HL-60/S4 (cell line): Measurements from ENCODE around the gene TPD52L1.
"Not testable (repeated sequence)": the region's sequence is repeated elsewhere in the genome, so short reads cannot be mapped to it uniquely, and the experiment has no call there.

Source experiments
- in situ Hi-C: fragments of 300-500 bp; cut with MboI; formaldehyde crosslinking; loops from 2 replicates; pipeline ENCODE4 v1.14.3; 2022; ENCODE audit warnings: low sequenced_read_pairs

The TPD52L1 gene

GRCh38 chr6:125153391-125154117 lies at the start of gene TPD52L1:
TSS of gene TPD52L1 (plus strand) at chr6:125153773. CDS start at chr6:125153952, 179 bp downstream.
- in situ Hi-C loops = no loop called here

GRCh38 chr6:125104425-125104824 lies 49.1 kb upstream of the TPD52L1 start:
- in situ Hi-C loops = no loop called here

GRCh38 chr6:125107048-125107447 lies 46.5 kb upstream of the TPD52L1 start:
- in situ Hi-C loops = no loop called here

GRCh38 chr6:125107896-125108295 lies 45.7 kb upstream of the TPD52L1 start:
- in situ Hi-C loops = no loop called here

- in situ Hi-C loops = no loop called here
Observed at GRCh38 chr6:125110056-125110455, 43.5 kb upstream of the TPD52L1 start.

- in situ Hi-C loops = no loop called here
Observed at GRCh38 chr6:125111219-125111983, 42.2 kb upstream of the TPD52L1 start.

GRCh38 chr6:125112934-125113333 lies 40.6 kb upstream of the TPD52L1 start:
- in situ Hi-C loops = no loop called here

GRCh38 chr6:125114248-125114858 lies 39.2 kb upstream of the TPD52L1 start:
- in situ Hi-C loops = no loop called here

GRCh38 chr6:125116170-125116569 lies 37.4 kb upstream of the TPD52L1 start:
- in situ Hi-C loops = no loop called here

- in situ Hi-C loops = no loop called here
Observed at GRCh38 chr6:125116710-125117109, 36.9 kb upstream of the TPD52L1 start.

GRCh38 chr6:125117818-125118217 lies 35.8 kb upstream of the TPD52L1 start:
- in situ Hi-C loops = no loop called here

- in situ Hi-C loops = no loop called here
Observed at GRCh38 chr6:125120054-125120590, 33.5 kb upstream of the TPD52L1 start.

GRCh38 chr6:125121894-125122293 lies 31.7 kb upstream of the TPD52L1 start:
- in situ Hi-C loops = no loop called here

GRCh38 chr6:125123051-125123450 lies 30.5 kb upstream of the TPD52L1 start:
- in situ Hi-C loops = no loop called here

GRCh38 chr6:125123468-125124048 lies 30.0 kb upstream of the TPD52L1 start:
- in situ Hi-C loops = no loop called here

GRCh38 chr6:125124049-125124669 lies 29.4 kb upstream of the TPD52L1 start:
- in situ Hi-C loops = no loop called here

- in situ Hi-C loops = not testable (repeated sequence)
Observed at GRCh38 chr6:125125856-125126255, 27.7 kb upstream of the TPD52L1 start.

- in situ Hi-C loops = no loop called here
Observed at GRCh38 chr6:125129354-125129753, 24.2 kb upstream of the TPD52L1 start.

- in situ Hi-C loops = no loop called here
Observed at GRCh38 chr6:125132058-125132457, 21.5 kb upstream of the TPD52L1 start.

GRCh38 chr6:125136378-125136777 lies 17.2 kb upstream of the TPD52L1 start:
- in situ Hi-C loops = no loop called here

GRCh38 chr6:125138083-125138482 lies 15.5 kb upstream of the TPD52L1 start:
- in situ Hi-C loops = no loop called here
